ENCODE results near the gene TGM6. TPM values are rescaled to one million over a fixed set of nuclear protein-coding genes. Genes with fewer than 3 reads are reported as not detected.

TGM6 gene
- total RNA-seq, 1 experiment from 2014 or later, result not detected

GRCh38 chr20:2331901-2332565, 48.7 kb upstream of the TGM6 start:
- H3K4me1 Mint-ChIP-seq, result peaks cover 11 to 15% of the 10 kb centered on the region in 2 experiments
- no CpG with 5 or more reads among the region's 17 CpGs for WGBS (ENCODE audit: extremely low coverage, insufficient read length, low lambda C conversion rate)
- no peak overlapping the region for H2BK5ac ChIP-seq (ENCODE audit: insufficient read length, low read length)

More at GRCh38 chr20:2331901-2332565, 48.7 kb upstream of the TGM6 start:
- H3K4ac ChIP-seq (ENCODE audit: low read depth, low read length), result no peak overlapping the region
- no peak overlapping the region for H3K14ac ChIP-seq (ENCODE audit: insufficient read depth, low read length)
- 0 out of 2 replicates have a peak, but pooled peaks cover 2% of the 10 kb centered on the region for H3K4me1 ChIP-seq (ENCODE audit: insufficient read depth, low read length)
- H2BK12ac ChIP-seq (ENCODE audit: insufficient read length, low read depth, low read length), result no peak overlapping the region
- H3K9me3 Mint-ChIP-seq, result no peaks in the 10 kb centered on the region
- H3K27me3 ChIP-seq (ENCODE audit: insufficient read depth, low read length), result no peaks in the 10 kb centered on the region
- H2BK120ac ChIP-seq (ENCODE audit: low read depth, low read length, poor library complexity, severe bottlenecking), result no peak overlapping the region
- no peak overlapping the region for H3K4me3 Mint-ChIP-seq
- H3K9me3 ChIP-seq (ENCODE audit: control insufficient read depth, low read depth, low read length), result no peaks in the 10 kb centered on the region
- no peaks in the 10 kb centered on the region for H3K23me2 ChIP-seq (ENCODE audit: insufficient read length, low read depth, low read length, poor library complexity, severe bottlenecking)
- no peak for TF ChIP-seq CTCF (conservative IDR thresholded peaks at IDR 0.05)
- H3K27me3 Mint-ChIP-seq (ENCODE audit: low read depth), result peaks cover 16% of the 10 kb centered on the region
- no peak overlapping the region for H2AFZ ChIP-seq (ENCODE audit: low read length)
- H3T11ph ChIP-seq (ENCODE audit: low read length), result no peak overlapping the region
- no peak overlapping the region for H2BK15ac ChIP-seq (ENCODE audit: low read depth, low read length)
- H3K79me2 ChIP-seq (ENCODE audit: insufficient read depth, low read length), result no peaks in the 10 kb centered on the region
- H4K91ac ChIP-seq (ENCODE audit: insufficient read length, low read depth, low read length), result no peak overlapping the region
- H2AK5ac ChIP-seq (ENCODE audit: insufficient read length, low read length), result no peak overlapping the region
- peak overlapping the region in 1 of 3 experiments; percentile 27; a peak in 1 of 7 replicates for H3K27ac Mint-ChIP-seq
- H3K18ac ChIP-seq (ENCODE audit: insufficient read length, low read depth, low read length), result no peak overlapping the region
- no peak overlapping the region for H3K9ac ChIP-seq (ENCODE audit: extremely low read depth, insufficient read length, low read length)
- H3K79me1 ChIP-seq (ENCODE audit: insufficient read depth, low read depth, low read length, poor library complexity, severe bottlenecking), result no peaks in the 10 kb centered on the region
- H2BK20ac ChIP-seq (ENCODE audit: low read depth, low read length, poor library complexity, severe bottlenecking), result no peak overlapping the region
- H4K5ac ChIP-seq (ENCODE audit: insufficient read length, low read depth, low read length), result no peak overlapping the region
- H3K36me3 Mint-ChIP-seq (ENCODE audit: insufficient read depth in 1 of 3, low read depth in 3 of 3), result no peaks in the 10 kb centered on the region
- H3K27ac ChIP-seq (ENCODE audit: insufficient read length, low read depth, low read length), result no peak overlapping the region
- H3K23ac ChIP-seq (ENCODE audit: insufficient read length, low read depth, low read length), result no peak overlapping the region
- no peak overlapping the region for H4K8ac ChIP-seq (replicated peaks; ENCODE audit: insufficient read length, low read depth, low read length)
- no peak for DNase-seq
- no peaks in the 10 kb centered on the region for H4K20me1 ChIP-seq (ENCODE audit: control insufficient read depth, insufficient read depth, insufficient read length)
- H3K56ac ChIP-seq (ENCODE audit: insufficient read length, low read depth, low read length), result no peak overlapping the region
- no peak overlapping the region for H3K4me2 ChIP-seq (ENCODE audit: insufficient read depth, insufficient read length, low read length)

Data from H9 (cell line).